Left renal cortex interstitium (tissue), 4 donors: ENCODE measurements around the gene CSMD2. TPM values are rescaled to one million over a fixed set of nuclear protein-coding genes. Genes with fewer than 3 reads are reported as not detected.

Experiments used
- DNase-seq, 4 donors: peaks; one replicate each; pipeline ENCODE4 v3.0.0-alpha.2; 2013; ENCODE audit warnings: low read depth in 4 of 4, low spot score in 2 of 4, missing footprints in 1 of 4
- polyA plus RNA-seq, 4 donors: library from polyadenylated mRNA; unstranded; fragments of 120-200 nt; gene quantifications; one replicate each; pipeline ENCODE4 v1.2.1, GENCODE V29; 2013; ENCODE audit not compliant: insufficient read length in 4 of 4

Gene CSMD2
- polyA plus RNA-seq, 4 donors, result 0.60 to 1.4 (median 0.92) TPM

DNA sequence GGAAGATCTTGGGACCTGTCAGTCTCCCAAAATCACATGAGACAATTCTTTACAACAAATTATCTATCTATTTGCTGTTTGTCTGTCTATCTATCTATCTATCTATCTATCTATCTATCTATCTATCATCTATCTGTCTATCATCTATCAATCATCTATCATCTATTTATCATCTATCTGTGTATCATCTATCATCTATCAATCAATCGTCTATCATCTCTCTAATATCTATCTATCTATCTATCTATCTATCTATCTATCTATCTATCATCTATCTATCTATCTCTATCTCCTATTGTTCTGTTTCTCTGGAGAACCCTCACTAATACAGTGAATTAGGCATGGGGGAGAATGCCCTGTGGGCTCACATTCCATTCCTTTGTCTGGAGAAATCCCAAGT is 374.5 kb downstream of the CSMD2 start:
- no peak for DNase-seq

DNA sequence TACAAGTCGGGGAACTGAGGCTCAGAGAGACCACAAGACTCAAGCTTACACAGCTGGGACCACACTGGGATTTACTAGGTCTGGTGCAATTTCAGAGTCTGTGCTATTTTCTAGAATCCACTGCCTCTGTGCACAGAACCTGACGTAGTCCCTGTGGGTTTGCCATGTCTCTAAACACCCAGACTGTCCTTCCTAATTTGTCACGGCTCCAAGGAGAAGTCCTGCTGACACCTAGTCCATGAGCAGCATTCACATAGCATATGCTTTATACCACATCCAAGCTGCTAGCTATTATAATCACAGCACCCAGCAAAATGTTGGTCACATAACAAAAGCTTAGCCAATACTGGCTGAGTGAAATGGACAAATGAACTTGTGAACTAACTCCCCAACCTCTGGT is 380.2 kb downstream of the CSMD2 start:
- no peak for DNase-seq

DNA sequence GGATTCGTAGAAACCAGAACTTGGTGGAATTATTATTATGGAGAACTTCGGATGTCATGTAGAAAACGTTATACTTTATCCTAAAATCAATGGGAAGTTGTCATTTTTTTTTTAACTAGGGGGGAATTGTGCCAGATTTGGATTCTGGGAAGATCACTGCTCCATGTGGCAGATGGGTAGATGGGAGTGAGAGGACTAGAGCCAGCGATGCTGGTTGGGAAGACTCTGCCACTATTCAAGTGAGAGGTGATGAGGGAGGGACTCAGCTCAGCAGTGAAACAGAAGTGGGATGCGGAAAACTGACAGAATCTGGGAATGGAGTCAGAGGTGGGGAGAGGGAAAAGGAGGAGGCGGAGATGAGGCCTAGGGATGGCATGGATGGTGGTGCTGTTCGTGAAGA is 382.3 kb downstream of the CSMD2 start:
- no peak for DNase-seq

DNA sequence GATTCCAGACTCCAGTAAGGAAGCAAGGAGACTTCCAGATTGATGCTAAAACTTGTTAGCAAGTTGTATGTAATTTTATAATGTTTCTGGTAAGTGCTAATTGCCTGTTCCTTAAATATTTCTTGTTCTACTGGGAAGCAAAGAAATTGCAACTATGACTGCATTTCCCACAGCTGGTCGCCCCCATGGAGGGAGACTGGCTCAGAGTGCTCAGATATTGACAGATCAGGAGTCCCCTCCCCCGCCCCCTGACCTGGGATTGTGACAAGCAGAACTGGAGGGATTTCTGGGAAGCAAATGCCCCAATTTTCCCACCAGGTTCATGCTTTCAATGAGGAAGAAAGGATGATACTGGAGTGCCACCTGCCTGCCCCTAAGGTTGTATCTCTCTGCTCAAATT is 383.4 kb downstream of the CSMD2 start:
- no peak for DNase-seq

DNA sequence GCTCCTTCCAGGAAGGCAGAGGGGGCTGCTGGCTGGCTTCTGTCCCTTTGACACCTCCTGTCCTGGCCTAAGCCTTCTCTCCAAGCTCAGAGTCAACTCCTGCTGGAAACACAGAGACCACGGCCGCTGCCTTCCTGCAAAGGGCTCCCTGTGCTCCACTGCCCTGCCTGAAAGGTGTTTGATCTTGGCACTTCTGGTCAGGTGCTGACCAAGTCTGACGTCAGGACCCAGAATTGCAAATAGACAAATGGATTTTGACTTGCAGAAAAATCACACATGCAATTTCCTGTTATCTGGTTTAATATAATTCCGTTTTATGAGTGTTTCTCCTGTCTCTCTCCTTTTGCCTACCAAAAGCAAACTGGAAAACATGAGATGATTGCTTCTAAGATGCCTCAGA is 387.7 kb downstream of the CSMD2 start:
- no peak for DNase-seq

DNA sequence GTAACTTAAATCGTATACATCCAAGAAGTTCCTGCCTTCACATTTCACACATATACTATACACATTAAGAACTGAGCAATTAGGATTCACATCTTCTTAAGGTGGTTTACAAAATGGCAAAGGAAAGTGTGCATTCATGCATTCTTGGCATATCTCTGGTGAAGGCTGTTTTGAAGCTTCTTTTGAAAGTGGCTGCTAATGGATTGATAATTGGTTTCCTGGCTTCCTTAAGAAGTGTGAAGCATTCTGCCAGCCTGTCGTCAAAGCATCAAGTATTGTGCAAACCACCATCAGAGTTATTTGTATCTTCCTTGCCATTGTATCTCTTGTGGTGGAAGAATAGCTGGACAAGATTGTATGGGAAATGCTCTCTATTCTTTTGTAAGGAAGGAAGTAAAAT is 396.2 kb downstream of the CSMD2 start:
- no peak for DNase-seq

DNA sequence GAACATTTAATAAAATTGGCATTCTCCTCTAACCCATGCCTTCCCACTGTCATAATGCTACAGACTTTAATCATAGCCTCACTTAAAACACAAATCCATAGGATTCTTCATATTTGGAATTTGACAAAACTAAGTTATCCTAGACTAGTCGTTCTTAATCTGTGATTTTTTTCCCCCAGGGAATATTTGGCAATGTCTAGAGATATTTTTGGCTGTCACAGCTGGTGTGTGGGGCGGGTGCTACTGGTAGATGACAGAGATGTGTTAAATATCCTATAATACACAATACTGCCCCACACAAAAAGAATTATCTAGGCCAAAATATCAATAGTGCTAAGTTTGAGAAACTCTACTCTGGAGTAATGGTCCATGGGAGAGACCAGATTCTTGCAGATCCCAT is 396.9 kb downstream of the CSMD2 start:
- no peak for DNase-seq

DNA sequence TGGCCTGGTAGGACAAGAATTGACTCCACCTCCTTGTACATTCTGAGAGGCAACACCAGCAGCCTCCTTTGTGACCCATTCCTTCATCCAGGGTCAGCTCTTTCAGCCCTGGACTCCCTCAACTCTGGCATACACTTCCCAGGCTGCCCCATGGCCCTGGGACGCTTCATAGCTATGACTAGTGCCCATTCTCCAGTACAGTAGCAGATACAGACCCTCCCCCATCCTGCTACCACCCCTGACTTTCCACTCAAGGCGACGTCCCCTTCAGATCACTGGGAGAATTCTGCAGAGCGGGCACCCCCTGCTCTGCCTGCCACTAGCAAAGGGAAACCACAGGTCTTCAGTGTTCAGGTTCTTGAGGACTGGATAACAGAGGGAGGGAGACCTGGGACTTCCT is 400.9 kb downstream of the CSMD2 start:
- no peak for DNase-seq

DNA sequence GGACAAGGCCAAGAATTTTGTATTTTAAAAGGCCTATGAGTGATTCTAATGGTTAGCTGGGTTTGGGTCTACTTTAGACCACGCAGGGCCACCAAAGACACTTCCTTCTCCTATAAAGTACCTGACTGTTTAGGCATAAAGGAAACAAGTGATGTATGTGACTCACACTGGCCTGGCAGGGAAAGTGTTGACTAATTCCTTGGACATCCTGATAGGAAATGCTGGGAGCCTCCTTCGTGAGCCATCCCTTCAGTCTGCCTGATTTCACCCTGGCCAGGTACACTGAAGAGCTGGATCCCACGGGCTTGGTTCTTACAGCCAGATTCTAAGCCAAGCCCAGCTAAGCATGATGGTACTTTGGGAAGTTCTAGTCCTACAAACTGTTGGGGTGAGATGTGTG is 401.6 kb downstream of the CSMD2 start:
- DNase-seq, result no peak

DNA sequence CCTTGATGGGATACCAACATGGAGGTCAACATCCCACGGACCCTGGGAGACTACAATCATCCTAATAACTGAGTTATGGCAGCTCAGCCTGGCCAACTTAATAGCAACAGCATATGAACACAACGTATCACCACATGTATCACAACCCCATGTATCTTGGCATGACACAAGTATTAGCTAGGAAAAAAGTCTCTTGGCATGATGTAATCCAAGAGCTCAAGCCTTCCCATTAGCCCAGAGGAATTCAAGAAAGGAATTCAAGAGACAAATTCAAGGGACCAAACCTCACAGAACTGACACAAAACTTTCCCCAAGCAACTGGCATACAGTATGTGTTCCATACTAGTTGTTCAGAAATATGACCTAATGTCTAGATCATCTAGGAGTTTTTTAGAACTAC is 402.1 kb downstream of the CSMD2 start:
- no peak for DNase-seq

DNA sequence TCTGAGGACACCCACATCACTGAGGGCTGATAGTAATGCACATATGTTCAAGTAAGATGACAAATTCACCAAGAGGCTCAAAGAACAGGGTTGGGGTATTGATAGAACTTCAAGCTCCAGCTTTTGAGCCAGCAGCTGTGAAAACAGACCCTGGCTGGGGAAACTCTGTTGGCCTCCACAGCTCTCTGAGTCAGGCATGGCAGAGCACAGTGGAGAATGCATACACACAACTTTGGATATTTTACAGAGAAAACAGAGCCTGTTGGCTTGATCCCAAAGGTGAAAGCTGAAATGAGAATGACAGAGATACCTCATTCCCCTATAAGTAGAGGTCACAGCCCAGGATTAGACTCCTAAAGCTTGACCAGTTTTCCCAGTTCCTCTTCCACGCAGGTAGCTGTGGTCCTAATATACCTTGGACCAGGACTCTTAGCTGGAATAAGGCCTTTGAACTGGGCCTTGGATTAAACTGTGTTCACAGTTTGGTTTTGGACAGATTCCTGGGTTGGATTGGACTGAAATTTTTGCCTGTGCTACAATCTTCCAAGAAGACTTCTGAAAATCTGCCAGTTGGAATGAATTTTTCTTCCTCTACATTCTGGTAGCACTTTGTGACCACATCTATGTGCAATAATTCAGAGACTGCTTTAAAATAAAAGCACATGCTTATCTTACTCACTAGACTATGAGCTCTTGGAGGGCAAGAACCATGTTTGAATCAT is 402.8 kb downstream of the CSMD2 start:
- DNase-seq, result no peak

DNA sequence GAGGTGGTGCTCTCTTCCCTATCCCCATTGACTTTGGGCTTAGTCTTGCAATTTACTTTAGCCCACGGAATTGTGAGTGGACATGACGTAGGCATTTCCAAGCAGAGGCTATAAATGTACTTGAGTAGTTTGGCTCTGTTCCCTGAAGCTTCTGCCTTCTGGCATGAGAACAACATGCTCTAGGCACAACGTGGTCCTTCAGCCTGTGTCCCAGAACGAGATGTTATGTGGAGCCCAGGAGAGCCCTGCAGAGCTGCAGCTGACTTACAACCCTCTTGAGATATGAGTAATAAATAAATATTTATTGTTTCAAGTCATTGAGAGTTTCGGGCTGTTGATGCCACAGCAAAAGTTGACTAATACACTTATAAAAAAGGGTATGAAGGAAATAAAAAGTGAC is 406.3 kb downstream of the CSMD2 start:
- no peak for DNase-seq

DNA sequence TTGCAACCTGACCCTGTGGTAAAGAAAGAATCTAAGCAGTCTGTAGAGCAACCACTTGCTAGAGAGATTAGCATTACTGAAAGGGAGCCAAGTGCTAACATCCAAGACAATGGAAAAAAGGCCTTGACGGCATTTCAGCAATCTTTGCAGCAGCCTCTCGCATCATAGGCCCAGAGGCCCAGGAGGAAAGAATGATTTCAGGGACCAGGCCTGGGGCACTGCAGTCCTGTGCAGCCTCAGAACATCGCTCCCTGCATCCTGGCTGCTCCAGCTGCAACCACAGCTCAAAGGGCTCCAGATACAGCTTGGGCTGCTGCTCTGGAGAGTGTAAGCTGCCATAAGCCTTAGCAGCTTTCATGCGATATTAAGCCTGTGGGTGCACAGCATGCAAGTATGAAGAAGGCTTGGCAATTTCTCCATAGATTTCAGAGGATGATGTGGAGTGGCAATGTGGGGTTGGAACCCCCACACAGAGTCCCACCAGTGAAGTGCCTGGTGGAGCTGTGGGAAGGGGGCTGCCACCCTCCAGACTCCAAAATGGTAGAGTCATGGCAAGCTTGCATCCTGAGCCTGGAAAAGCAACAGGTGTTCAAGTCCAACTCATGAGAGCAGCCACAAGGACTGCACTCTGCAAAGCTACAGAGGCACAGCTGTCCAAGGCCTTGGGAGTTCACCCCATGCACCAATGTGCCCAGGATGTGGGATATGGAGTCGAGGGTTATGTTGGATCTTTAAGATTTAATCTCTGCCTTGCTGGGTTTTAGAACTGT is 411.8 kb downstream of the CSMD2 start:
- DNase-seq, result no peak

DNA sequence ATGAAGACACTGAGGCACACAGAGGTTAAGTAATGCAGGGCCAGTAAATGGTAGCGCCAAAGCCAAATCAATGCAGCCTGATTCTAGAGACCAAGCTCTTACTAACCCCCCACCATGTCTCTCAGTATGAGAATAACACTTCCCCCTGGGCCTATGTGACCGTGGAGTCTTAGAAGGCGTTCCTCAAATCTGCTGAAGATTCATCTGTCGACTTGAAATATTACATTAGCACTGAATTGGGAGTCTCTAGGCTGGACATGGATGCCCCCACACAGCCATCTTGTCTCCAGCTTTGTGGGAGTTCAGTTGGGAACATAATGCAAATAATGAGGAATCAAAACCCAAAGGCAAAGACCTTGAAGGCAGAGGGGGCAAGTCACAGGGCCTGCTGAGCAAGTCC is 419.1 kb downstream of the CSMD2 start:
- DNase-seq, result no peak

DNA sequence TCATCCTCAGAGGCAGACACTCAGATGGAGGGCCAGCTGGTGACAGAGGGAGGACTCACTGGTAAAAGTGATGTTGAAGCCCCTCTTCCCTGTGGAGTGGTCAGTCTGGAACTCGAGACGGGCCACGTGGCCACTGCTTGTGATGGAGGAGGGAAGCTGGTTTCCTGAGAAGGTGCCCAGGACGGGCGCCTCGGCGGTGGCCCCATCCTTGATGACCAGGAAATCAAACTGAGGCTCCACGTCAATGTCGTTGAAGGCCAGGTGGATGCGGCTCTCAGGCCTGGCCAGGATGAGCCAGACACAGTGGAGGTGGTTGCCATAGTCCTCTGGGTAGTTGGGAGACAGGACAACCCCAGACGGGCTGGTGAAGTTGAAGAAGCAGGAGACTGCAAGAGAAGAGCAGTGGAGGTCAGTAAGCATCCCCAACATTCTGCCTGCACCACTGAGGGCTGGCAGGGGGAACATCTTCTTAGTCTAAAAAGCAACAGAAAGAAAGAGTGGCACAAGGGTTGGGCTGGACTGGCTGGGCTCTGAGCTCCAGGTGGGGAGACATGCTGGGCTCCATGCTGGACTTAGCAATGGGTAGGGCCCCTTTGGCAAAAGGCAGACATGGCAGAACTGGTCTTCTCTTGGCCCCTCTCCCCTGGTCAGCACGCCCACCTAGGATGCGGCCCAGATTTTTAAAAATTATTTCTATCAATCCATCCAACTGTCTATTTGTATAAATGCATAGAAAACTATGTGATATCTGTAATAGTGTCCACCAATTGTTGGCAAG is 421.6 kb downstream of the CSMD2 start:
- no peak for DNase-seq

DNA sequence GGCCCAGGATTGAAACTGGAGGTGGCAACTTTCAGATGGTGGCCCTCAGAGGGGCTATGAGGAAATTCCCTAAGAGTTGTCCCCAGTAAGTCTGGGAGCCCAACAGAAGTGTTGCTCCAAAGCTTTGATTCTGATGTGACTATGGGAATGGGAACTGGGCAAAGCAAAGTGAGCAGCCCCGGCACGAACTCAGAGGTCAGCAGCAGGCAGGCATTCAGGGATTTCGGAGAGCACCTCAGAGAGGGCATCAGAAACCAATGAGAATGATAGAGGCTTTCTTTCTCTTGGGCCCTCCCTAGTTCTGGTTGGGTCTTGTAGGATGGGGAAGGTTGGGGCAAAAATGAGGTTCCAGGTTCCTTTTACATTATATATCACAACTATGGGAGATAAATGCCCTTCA is 422.4 kb downstream of the CSMD2 start:
- no peak for DNase-seq

DNA sequence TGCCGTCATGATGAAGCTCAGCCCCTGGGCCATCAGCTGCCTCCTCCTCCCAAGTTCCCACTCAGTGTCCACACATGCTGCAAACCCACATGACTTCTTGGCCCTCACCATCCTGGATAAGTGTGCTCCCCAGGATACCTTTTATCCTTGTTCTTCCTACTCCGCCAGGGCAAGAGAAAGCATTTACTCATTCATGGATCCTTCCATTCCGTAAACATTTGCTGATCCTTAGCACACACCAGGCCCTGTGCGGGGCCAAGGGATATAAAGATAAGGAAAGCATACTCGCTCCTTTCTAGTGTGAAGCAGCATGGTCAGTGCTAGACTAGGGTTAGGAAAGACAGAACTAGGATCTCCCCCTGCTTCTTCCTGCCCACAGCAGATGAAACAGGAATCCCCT is 423.3 kb downstream of the CSMD2 start:
- no peak for DNase-seq

DNA sequence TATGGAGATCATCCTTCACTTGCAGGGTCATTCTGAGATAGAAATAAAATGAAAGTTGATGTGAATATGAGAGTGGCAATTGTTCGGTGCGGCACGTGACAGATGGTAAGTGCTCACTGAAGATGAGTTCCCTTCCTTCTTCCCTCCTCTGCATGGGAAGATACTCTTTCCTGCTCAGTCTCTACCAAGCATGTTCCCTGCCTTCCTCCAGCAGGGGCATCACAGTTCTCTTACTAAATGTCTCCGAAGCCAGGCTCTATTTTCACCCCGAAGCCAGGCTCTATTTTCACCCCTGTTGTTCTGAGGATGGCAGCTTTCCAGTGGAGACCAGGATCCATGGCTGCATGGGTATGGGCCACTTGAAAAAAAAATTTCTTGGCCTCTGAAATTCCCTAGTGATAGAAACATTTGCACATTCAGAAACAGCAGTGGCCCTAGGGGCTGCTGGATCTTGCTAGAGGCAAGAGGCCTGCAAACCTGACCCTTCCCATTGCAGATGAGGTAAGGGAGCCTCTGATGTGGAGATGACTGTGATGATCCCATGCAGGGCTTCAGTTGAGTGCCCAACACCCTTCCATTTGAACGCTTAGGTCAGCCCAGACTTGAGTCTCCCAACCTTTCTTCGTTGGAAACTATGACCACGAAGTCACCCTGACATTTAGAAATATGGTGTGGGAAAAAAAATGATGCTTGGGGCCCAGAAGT is 424.8 kb downstream of the CSMD2 start:
- DNase-seq, result no peak

DNA sequence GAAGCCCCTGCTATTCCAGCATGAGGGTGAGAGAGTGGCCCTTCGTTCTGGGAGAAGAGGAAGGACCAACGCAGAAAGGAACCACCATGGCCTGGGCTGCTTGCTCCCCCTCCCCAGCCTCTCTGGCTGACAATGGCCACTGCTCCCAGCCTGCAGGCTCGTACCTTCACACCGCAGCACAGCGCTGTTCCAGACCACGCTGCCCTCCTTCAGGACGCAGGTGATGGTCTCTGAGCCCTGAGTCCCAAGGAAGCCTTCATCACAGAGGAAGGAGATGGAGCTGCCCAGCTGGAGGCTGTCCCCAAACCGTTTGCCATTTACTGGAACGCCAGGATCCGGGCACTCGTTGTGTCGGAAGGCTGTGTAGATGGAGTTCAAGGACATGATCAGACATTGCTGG is 426.1 kb downstream of the CSMD2 start:
- no peak for DNase-seq

DNA sequence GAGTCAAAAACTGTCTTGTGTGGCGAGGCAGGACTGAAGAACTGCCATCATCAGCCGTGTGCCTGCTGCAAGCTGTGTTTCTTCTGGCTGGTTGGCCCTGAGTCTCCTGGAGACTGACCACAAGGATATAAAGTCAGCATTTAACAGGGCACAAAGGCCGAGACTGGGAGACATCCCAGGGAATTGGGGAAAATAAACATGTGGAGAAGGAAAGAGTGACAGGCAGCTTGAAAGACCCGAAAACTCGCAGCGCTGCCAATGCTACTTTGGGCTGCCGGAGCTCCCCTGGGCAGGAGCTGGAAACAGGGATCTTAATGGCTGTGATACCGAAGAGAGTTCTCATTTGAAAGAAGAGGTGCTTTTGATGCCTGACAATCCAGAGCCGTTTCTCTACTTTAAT is 426.5 kb downstream of the CSMD2 start:
- no peak for DNase-seq

DNA sequence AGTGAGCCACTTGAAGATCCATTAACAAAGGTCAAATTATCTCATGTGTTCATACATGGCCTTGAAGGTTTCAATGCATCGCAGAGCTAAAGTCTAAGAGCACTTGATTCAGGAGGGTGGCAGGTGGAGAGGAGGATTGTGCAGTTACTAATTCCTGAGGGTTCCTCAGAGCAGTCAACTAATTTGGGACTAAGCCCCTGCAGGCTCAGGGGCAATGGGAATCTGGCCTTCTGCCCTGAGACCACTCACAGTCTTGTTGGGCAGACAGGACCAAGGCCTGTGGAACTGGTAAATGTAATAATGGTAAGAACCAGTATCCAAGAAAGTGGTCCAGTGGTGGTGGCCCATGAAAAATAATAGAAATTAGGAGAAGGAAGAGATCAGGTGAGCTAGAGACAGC is 428.5 kb downstream of the CSMD2 start:
- no peak for DNase-seq
